ENCODE data around the gene KCNK5.
A peak's percentile ranks its signal among the peaks of the same experiment; 100 is the strongest.

The KCNK5 gene

DNA sequence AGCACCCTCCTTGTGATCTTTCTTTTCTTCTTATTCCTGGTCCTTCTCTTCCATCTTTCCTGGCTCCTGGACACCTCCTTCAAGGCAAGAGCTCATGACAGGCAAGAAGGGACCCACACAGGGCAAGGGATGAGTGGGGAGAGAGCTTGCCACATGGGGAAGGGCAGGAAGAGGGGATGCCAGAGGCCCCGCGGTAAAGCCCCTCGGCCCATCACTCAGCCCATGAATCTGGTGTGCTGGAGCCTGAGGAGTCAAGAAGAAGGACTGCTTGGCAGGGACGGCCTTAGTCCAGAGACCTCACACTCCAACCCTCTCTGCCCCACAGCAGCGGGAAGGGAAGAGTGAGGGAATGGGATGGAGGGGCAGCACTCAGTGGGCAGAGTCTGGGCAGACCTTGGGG, 62.0 kb downstream of the KCNK5 start:
- no peak for DNase-seq (ENCODE audit: extremely low read depth, low read depth)
- H3K4me3 ChIP-seq (replicated peaks; ENCODE audit: low read depth, low read length), result no peak overlapping the region
- TF ChIP-seq, protein P1, sequence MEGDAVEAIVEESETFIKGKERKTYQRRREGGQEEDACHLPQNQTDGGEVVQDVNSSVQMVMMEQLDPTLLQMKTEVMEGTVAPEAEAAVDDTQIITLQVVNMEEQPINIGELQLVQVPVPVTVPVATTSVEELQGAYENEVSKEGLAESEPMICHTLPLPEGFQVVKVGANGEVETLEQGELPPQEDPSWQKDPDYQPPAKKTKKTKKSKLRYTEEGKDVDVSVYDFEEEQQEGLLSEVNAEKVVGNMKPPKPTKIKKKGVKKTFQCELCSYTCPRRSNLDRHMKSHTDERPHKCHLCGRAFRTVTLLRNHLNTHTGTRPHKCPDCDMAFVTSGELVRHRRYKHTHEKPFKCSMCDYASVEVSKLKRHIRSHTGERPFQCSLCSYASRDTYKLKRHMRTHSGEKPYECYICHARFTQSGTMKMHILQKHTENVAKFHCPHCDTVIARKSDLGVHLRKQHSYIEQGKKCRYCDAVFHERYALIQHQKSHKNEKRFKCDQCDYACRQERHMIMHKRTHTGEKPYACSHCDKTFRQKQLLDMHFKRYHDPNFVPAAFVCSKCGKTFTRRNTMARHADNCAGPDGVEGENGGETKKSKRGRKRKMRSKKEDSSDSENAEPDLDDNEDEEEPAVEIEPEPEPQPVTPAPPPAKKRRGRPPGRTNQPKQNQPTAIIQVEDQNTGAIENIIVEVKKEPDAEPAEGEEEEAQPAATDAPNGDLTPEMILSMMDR (IDR thresholded peaks at IDR 0.05; ENCODE audit: low read depth, low read length, missing control alignments), result no peak

DNA sequence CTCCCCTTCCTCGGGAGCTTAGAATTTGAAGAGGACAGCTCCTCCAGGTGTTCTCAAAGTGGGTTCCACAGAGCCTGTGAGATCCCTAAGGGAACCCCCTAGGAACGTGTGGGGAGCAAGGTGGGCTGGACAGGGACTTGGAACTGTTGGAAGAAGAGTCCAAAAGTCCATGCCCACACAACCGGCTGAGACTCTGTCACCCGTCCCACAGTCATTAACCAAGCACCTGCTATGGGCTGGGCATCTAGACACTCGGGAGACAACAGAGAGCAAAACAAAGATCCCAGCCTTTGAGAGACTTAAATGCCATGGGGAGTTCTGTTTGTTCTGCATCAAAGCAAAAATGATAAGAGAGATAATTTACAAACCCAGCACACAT, 62.4 kb downstream of the KCNK5 start:
- TF ChIP-seq, protein P1 (IDR thresholded peaks at IDR 0.05; ENCODE audit: low read depth, low read length, missing control alignments), result no peak
- no peak overlapping the region for H3K4me3 ChIP-seq (replicated peaks; ENCODE audit: low read depth, low read length)
- no peak for DNase-seq (ENCODE audit: extremely low read depth, low read depth)

DNA sequence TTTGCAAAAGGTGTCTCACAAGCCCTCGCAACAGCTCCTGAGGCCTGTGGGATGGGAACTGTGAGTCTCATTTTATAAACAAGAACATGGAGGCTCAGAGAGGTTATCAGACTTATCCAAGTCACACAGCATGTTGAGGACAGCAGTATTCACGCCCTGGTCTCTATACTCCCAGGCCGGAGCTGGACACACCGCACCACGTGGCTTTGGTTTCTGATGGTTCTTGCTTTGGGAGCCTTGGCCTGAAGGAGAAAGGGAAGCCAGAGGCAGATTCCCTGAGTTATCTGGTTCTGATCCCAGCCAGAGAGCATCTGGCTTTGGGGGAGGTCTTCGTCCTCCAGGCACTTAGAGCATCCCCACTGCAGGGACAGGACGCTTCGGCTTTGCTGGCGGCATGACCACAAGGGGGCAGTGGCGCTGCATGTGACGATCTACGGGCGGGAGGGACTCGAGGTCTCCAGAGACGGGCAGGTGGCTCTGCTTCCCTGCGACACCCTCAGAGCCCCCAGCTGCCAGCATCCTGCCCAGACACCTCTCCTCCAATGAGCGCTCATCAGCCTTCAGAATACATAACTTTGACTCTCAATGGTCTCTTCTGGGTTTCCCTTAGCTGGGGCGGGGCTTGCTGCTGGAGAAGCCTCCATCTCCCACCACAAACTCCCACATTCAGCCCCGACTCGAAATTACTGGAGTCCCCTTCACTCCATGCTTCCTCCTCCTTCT, 62.9 kb downstream of the KCNK5 start:
- peak; percentile 12 for DNase-seq (ENCODE audit: extremely low read depth, low read depth)
- no peak overlapping the region for H3K4me3 ChIP-seq (replicated peaks; ENCODE audit: low read depth, low read length)
- TF ChIP-seq, protein P1 (IDR thresholded peaks at IDR 0.05; ENCODE audit: low read depth, low read length, missing control alignments), result peak; percentile 89

DNA sequence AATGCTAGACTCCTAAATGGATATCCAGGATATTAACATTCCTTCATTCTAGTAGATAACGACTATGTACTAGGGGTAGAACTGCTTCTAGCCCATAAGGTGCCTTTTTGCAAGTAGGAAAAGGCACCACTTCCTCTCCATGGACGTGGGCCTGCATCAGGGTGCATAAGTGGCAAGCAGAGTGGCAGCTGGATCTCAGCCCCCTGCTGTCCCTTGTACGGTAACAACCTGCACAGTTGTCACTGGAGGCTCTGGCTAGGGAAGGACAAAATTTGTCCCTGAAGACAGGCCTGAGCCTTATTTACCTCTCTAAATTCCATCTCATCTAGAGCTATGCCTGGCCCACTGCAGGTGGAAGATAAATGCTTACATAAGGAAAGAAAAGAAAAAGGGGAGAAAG, 71.8 kb downstream of the KCNK5 start:
- TF ChIP-seq, protein P1 (IDR thresholded peaks at IDR 0.05; ENCODE audit: low read depth, low read length, missing control alignments), result no peak
- DNase-seq (ENCODE audit: extremely low read depth, low read depth), result no peak
- no peak overlapping the region for H3K4me3 ChIP-seq (replicated peaks; ENCODE audit: low read depth, low read length)

DNA sequence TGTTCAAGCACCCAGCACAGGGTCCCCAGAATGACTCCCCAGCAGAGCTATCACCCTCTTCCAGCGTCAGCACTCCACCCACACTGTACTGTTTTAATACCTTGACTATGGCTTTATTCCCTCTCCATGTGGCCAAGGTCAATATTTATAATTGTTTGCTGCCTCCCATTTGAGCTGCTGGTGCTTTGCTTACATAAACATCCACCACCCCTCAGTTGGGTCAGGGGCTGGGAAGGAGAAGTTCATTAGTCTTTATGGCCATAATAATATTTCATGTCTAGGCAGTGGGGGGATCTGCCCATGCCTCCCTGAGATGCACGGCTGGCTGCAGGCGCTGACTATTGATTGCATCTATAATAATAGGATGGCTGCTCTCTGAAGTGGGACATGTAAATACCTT, 72.5 kb downstream of the KCNK5 start:
- H3K4me3 ChIP-seq (replicated peaks; ENCODE audit: low read depth, low read length), result no peak overlapping the region
- no peak for DNase-seq (ENCODE audit: extremely low read depth, low read depth)
- TF ChIP-seq, protein P1 (IDR thresholded peaks at IDR 0.05; ENCODE audit: low read depth, low read length, missing control alignments), result no peak

DNA sequence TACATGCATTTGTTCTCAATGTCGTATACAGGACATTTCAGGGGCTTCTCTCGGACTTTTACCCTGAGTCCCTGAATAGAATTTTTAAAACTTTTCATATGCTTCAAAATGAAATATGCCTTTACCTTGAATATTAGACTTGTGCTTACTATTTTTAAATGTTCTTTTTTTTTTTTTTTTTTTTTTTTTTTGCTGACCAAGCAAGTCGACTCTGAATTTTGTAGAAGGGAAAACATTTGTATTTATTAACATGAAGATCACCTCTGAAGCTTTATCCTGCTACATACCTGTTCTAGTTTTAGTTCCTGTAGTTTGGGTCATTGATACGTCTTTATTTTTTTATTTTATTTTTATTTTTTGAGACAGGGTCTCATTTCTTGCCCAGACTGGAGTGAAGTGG, 74.6 kb downstream of the KCNK5 start:
- DNase-seq (ENCODE audit: extremely low read depth, low read depth), result no peak
- TF ChIP-seq, protein P1 (IDR thresholded peaks at IDR 0.05; ENCODE audit: low read depth, low read length, missing control alignments), result no peak
- no peak overlapping the region for H3K4me3 ChIP-seq (replicated peaks; ENCODE audit: low read depth, low read length)
